ENCODE measurements around the gene RPL7L1.
"Not testable (repeated sequence)": the region's sequence is repeated elsewhere in the genome, so short reads cannot be mapped to it uniquely, and the experiment has no call there.

RPL7L1 gene

GRCh38 chr6:42889815-42890214 is 10.4 kb downstream of the RPL7L1 start:
- H3K9me3 Mint-ChIP-seq = no peaks in the 10 kb centered on the region
- H3K4me3 Mint-ChIP-seq = peak overlapping the region; percentile 93 to 97 (median 96)
- H3K27me3 Mint-ChIP-seq (ENCODE audit: low read depth) = no peaks in the 10 kb centered on the region
- H3K36me3 Mint-ChIP-seq (ENCODE audit: low read depth) = peaks cover 19% of the 10 kb centered on the region
- peaks cover 11% of the 10 kb centered on the region for H3K4me1 Mint-ChIP-seq
- TF ChIP-seq CTCF (IDR thresholded peaks at IDR 0.05; ENCODE audit: unreplicated experiment in 3 of 3) = no peak
- peak overlapping the region; percentile 98 to 99 (median 99) for H3K27ac Mint-ChIP-seq

GRCh38 chr6:42890311-42891198 is 11.1 kb downstream of the RPL7L1 start:
- H3K4me3 Mint-ChIP-seq = peak overlapping the region; percentile 93 to 97 (median 96)
- peaks cover 11% of the 10 kb centered on the region for H3K4me1 Mint-ChIP-seq
- no peaks in the 10 kb centered on the region for H3K27me3 Mint-ChIP-seq (ENCODE audit: low read depth)
- TF ChIP-seq CTCF (IDR thresholded peaks at IDR 0.05; ENCODE audit: unreplicated experiment in 3 of 3) = no peak
- H3K27ac Mint-ChIP-seq = peak overlapping the region; percentile 98 to 99 (median 99)
- H3K9me3 Mint-ChIP-seq = no peaks in the 10 kb centered on the region
- peaks cover 13% of the 10 kb centered on the region for H3K36me3 Mint-ChIP-seq (ENCODE audit: low read depth)

- Mint-ChIP-seq H3K9me3 (no peaks in the 10 kb centered on the region), H3K36me3 (ENCODE audit: low read depth) (peaks cover 6% of the 10 kb centered on the region)
- TF ChIP-seq CTCF (IDR thresholded peaks at IDR 0.05; ENCODE audit: unreplicated experiment in 3 of 3) = no peak
These were observed 11.8 kb downstream of the RPL7L1 start for GRCh38 chr6:42891199-42891722.

GRCh38 chr6:42894041-42894828 is 14.8 kb downstream of the RPL7L1 start:
- H3K9me3 Mint-ChIP-seq; H3K36me3 Mint-ChIP-seq (ENCODE audit: low read depth); H3K27me3 Mint-ChIP-seq (ENCODE audit: low read depth): not testable (repeated sequence)
- H3K4me3 Mint-ChIP-seq = peak overlapping the region in 2 of 3 experiments; percentile 6 to 27
- peak overlapping the region; percentile 14 to 40 (median 33) for H3K27ac Mint-ChIP-seq
- peaks cover 40% of the 10 kb centered on the region for H3K4me1 Mint-ChIP-seq

More at GRCh38 chr6:42891199-42891722, 11.8 kb downstream of the RPL7L1 start:
- H3K4me3 Mint-ChIP-seq = peak overlapping the region; percentile 93 to 97 (median 96)
- H3K27me3 Mint-ChIP-seq (ENCODE audit: low read depth) = no peaks in the 10 kb centered on the region
- H3K4me1 Mint-ChIP-seq = peaks cover 15% of the 10 kb centered on the region
- peak overlapping the region; percentile 98 to 99 (median 99) for H3K27ac Mint-ChIP-seq

GRCh38 chr6:42896178-42896719 is 16.8 kb downstream of the RPL7L1 start:
- no peak for TF ChIP-seq CTCF (IDR thresholded peaks at IDR 0.05; ENCODE audit: unreplicated experiment in 3 of 3)
- Mint-ChIP-seq H3K4me1 (peaks cover 48% of the 10 kb centered on the region), H3K36me3 (ENCODE audit: low read depth) (no peaks in the 10 kb centered on the region)

More at GRCh38 chr6:42896178-42896719, 16.8 kb downstream of the RPL7L1 start:
- H3K27me3 Mint-ChIP-seq (ENCODE audit: low read depth) = no peaks in the 10 kb centered on the region
- H3K27ac Mint-ChIP-seq = peak overlapping the region in 2 of 3 experiments; percentile 13 to 57
- peak overlapping the region in 1 of 3 experiments; percentile 6 for H3K4me3 Mint-ChIP-seq
- H3K9me3 Mint-ChIP-seq = no peaks in the 10 kb centered on the region
